IMR-90 (cell line): ENCODE measurements around the gene DPP6.

Experiments
- BHLHE40 ChIP-seq: fragments of 150-350 bp; IDR thresholded peaks from 2 replicates; pipeline ENCODE4 v1.6.1; 2016; ENCODE audit warnings: mild to moderate bottlenecking, low read depth, low read length
- FOS ChIP-seq: fragments of 150-350 bp; IDR thresholded peaks from 2 replicates; pipeline ENCODE4 v1.6.1; 2016; ENCODE audit warnings: low read depth, low read length
- MXI1 ChIP-seq: IDR thresholded peaks from 2 replicates; pipeline ENCODE4 v1.6.1; 2012; ENCODE audit warnings: low read depth, mild to moderate bottlenecking, low read length, moderate library complexity, borderline replicate concordance
- POLR2A ChIP-seq: IDR thresholded peaks from 2 replicates; pipeline ENCODE4 v1.6.1; 2012; ENCODE audit warnings: mild to moderate bottlenecking, low read depth, low read length
- RFX5 ChIP-seq: IDR thresholded peaks from 2 replicates; pipeline ENCODE4 v1.8.0; 2012; ENCODE audit warnings: low read depth, mild to moderate bottlenecking, low read length, moderate library complexity
- SMC3 ChIP-seq: fragments of 150-350 bp; IDR thresholded peaks from 2 replicates; pipeline ENCODE4 v1.6.1; 2016; ENCODE audit warnings: low read depth, mild to moderate bottlenecking, antibody characterized with exemption, low read length, moderate library complexity
- TF ChIP-seq, protein P1 (sequence below): conservative IDR thresholded peaks from 2 replicates; pipeline ENCODE4 v1.5.1; 2012; ENCODE audit warnings: mild to moderate bottlenecking, low read depth, low read length, improper control_type of control experiment
- TF ChIP-seq, protein P2 (sequence below): fragments of 150-350 bp; IDR thresholded peaks from 2 replicates; pipeline ENCODE4 v1.6.1; 2016; ENCODE audit warnings: low read depth, mild to moderate bottlenecking, low read length, moderate library complexity, borderline replicate concordance

DNA sequence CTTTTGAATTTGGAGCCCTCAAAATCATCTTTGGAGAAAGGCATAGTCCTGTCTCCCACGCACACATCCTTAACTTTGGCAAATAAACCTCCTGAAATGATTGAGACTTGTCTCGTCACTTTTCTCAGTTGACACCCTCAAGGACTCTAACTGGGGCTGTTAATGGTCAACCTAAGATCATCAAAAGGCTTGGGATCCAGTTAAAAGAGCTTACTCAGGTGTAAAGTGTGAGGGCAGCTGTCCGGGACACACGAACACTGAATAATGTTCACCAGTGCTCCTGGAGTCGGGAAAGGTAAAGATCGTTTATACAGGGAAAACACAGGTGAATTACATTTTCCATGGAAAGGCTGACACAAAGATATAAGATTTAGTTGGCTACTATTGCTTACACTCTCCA is 866.1 kb downstream of the DPP6 start:
- TF ChIP-seq SMC3 (no peak), RFX5 (no peak), POLR2A (no peak), BHLHE40 (no peak), MXI1 (no peak), FOS (no peak)
- TF ChIP-seq, protein P1, sequence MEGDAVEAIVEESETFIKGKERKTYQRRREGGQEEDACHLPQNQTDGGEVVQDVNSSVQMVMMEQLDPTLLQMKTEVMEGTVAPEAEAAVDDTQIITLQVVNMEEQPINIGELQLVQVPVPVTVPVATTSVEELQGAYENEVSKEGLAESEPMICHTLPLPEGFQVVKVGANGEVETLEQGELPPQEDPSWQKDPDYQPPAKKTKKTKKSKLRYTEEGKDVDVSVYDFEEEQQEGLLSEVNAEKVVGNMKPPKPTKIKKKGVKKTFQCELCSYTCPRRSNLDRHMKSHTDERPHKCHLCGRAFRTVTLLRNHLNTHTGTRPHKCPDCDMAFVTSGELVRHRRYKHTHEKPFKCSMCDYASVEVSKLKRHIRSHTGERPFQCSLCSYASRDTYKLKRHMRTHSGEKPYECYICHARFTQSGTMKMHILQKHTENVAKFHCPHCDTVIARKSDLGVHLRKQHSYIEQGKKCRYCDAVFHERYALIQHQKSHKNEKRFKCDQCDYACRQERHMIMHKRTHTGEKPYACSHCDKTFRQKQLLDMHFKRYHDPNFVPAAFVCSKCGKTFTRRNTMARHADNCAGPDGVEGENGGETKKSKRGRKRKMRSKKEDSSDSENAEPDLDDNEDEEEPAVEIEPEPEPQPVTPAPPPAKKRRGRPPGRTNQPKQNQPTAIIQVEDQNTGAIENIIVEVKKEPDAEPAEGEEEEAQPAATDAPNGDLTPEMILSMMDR: no peak
- TF ChIP-seq, protein P2, sequence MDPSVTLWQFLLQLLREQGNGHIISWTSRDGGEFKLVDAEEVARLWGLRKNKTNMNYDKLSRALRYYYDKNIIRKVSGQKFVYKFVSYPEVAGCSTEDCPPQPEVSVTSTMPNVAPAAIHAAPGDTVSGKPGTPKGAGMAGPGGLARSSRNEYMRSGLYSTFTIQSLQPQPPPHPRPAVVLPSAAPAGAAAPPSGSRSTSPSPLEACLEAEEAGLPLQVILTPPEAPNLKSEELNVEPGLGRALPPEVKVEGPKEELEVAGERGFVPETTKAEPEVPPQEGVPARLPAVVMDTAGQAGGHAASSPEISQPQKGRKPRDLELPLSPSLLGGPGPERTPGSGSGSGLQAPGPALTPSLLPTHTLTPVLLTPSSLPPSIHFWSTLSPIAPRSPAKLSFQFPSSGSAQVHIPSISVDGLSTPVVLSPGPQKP: no peak
